T-helper 2 cell treated with Interferon-gamma antibody and Interleukin-4, amounts not matched to agents 100 ng/mL and 5 ng/mL, for 36 hours (primary cell): ENCODE results near the gene DAB2. TPM values are rescaled to one million over a fixed set of nuclear protein-coding genes. Genes with fewer than 3 reads are reported as not detected.
"Not testable (repeated sequence)": the region's sequence is repeated elsewhere in the genome, so short reads cannot be mapped to it uniquely, and the experiment has no call there.

ENCODE experiments used
- intact Hi-C: fragments of 100-400 bp; cut with micrococcal nuclease; formaldehyde crosslinking; loops from one replicate; pipeline ENCODE4 v1.15.1; 2023
- total RNA-seq: library from RNA; stranded (reverse); gene quantifications from 2 replicates; pipeline ENCODE4 v1.2.3, GENCODE V29; 2022

DAB2 gene
- total RNA-seq, 1 donor from 2014 or later, result not detected

GRCh38 chr5:39349484-39349883 is 75.3 kb downstream of the DAB2 start:
- intact Hi-C loops, result no loop called here

GRCh38 chr5:39342460-39342859 is 82.3 kb downstream of the DAB2 start:
- intact Hi-C loops, result no loop called here

- intact Hi-C loops, result no loop called here
Measured at GRCh38 chr5:39341896-39342295, 82.9 kb downstream of the DAB2 start.

- intact Hi-C loops, result no loop called here
Measured at GRCh38 chr5:39340506-39340905, 84.3 kb downstream of the DAB2 start.

GRCh38 chr5:39337252-39337915 is 87.4 kb downstream of the DAB2 start:
- intact Hi-C loops, result no loop called here

DNA sequence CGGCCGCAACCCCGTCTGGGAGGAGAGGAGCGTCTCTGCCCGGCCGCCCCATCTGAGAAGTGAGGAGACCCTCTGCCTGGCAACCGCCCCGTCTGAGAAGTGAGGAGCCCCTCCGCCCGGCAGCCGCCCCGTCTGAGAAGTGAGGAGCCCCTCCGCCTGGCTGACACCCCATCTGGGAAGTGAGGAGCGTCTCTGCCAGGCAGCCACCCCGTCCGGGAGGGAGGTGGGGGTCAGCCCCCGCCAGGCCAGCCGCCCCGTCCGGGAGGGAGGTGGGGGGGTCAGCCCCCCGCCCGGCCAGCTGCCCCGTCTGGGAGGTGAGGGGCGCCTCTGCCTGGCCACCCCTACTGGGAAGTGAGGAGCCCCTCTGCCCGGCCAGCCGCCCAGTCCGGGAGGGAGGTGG is 90.5 kb downstream of the DAB2 start:
- intact Hi-C loops, result not testable (repeated sequence)

GRCh38 chr5:39333104-39333503 is 91.7 kb downstream of the DAB2 start:
- intact Hi-C loops, result no loop called here

DNA sequence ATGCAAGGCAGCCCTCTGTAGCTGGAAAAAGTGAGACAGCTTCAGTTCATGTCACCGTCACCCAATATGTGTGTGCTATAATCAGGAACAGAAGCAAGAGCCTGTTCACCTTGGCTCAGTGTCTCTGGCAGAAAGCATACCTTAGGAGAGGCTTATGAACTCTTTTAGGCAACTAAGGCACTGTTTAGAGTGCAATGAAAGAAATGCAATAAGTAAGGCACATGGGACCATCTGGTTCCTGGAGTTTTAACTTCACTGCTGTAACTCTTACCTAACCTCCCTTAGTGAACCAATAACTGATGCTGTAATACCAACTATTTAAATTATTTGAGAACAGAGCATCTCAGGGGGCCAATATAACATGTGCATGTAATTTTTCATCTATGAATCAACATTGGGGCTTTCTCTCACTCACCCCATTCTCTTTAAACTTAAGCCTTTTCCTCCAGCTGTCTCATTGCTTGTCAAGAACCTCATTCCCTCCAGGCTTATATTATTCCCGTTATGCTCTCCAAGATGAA is 92.9 kb downstream of the DAB2 start:
- intact Hi-C loops, result no loop called here

- intact Hi-C loops, result no loop called here
Measured at GRCh38 chr5:39328731-39329130, 96.0 kb downstream of the DAB2 start.

GRCh38 chr5:39323542-39323941 is 101.2 kb downstream of the DAB2 start:
- intact Hi-C loops, result no loop called here

Other genes starting within 250 kb of the DAB2 start
- gene FYB1, start 205.4 kb downstream of the DAB2 start, total RNA-seq, result 193 and 203 TPM in 2 replicates
- gene C9, start 60.5 kb downstream of the DAB2 start, total RNA-seq, result not detected in 2 replicates